Limb (tissue), 2 donors: ENCODE data around the gene SLC38A10.
"Not testable (repeated sequence)": the region's sequence is repeated elsewhere in the genome, so short reads cannot be mapped to it uniquely, and the experiment has no call there.

ENCODE experiments used
- DNase-seq, 2 donors: peaks; one replicate each; pipeline ENCODE4 v3.0.0-alpha.2; 2016; ENCODE audit errors: extremely low spot score in 2 of 2

Gene SLC38A10

DNA sequence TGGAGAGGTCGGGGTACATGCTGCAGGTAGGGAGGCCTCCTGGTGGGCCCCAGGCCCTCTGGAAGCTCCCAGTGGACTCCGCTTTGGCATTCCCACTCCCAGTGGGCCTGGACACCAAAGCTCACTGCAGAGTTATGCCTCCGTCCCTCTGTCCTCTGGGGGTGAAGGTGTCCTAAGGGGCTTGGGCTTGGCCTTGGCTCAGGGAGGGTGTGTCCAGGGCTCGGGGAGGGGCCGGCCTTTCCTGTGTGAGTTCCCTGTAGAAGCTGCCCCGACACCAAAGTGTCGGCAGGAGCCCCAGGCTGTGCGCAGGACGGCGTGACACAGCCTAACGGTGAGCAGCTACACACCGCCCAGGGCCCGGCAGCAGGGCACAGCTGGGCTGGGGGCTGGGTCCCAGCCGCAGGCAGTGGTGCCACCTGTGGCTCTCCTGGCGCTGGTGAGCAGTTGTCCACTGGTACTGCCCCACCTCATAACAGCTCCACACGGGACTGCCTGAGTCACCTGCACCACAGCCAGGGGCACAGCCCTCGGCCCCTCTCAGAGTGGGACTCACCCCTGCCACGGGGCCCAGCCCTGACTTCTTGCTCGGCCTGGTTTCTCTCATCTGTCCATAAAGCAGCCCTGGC is 62.4 kb downstream of the SLC38A10 start:
- no peak for DNase-seq

DNA sequence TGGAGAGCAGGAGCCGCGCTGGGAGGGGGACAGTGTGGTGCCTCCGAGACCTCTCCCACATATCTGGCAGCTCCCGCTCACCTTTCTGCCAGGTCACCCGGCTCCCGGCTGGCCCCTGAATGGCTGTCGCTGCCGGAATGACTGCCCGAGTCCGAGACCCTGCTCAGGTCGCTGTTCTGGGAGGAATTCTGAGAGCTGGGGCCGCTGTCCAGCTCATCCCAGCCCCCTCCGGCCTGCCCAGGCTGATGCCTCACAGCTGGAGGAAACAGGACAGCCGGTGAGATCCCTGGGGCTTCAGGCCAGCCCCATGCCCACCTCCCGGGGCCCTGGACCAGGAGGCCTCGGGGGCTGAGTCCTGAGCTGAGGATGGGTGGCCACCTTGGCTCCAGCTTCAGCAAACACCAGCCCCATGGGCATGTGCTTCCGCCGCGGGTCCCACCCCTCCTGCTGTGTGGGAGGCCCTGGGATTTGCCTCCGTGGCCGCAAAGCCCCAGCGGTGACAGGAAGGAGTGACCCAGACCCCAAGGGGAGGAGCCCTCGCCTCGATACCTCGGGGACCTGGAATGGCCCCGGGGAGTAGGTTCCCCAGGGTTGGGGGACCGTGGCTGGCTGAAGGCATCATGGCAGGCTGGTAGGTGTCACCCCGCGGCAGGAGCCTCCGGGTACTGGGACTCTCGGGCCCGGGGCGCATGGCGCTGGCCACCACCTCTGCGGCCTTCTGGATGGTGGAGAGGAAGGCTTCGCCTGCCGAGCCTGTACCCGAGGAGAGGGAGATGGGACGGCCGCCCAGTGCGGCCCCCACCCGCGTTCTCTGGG is 63.1 kb downstream of the SLC38A10 start:
- DNase-seq: no peak

DNA sequence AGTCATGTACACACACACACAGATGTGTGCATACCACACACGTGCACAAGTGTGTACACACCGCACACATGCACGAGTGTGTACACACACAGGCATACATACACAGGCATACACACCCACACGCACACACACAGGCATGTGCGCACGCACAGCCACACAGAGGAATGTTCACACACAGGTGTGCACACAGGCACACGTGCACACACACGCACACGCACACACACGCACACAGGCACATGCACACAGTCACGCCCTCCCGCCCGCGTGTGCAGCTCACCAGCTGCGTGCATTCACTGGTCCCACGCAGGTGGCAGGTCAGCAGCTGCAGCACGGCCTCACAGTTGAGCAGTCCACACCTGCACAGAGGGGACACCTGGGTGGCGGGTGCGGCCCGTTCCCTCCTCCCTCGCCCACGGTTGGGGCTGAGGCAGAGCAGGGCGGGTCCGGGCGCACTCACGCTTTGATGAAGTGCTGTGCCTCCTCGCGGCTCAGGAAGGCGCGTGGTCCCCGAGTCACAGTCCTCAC is 63.9 kb downstream of the SLC38A10 start:
- DNase-seq: no peak

DNA sequence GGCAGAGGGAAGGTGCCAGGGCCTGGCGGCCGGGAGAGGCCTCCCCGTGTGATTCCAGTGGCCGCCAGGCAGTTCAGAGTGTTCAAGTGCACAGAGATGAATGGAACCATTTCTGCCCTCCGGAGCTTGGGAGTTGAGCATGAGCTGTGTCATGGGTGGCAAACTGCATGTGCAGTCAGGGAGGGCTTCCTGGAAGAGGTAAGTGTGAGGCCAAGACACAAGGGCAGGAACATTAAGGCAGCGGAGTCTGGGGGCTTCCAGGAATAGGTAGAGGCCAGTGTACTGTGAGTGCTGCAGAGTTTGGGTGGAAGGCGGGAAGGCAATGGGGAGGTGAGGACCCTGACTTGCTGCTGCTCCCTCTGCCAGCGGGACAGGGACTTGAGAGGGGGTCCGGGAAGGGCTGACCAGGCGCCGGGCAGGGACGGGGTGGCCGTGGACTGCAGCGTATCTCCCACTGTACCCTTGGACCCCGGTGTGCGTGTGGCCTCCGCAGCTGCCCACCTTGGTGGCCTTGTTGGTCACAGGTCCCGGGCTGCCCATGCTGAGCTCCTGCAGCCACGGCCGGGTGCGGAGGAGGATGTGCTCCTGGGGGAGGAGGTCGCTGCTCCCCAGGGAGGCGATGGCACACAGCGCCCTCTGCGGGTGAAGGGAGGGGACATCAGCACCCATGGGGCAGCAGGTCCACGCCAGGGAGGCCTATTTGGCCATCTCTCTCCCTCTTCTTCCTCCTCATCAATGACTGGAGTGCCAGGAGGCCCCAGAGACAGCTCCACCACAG is 64.9 kb downstream of the SLC38A10 start:
- DNase-seq: no peak

DNA sequence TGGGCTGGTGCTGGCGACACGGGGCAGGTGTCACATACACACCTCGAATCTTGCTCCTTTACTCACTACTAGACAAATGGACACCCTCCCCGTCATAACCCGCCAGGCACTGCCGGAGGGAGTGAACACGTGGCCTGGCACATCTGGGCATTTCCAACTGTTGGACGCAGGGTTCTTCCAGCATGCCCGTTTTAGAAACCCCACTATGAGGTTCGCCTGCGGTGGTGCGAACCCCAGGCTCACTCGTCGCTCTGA is 65.5 kb downstream of the SLC38A10 start:
- DNase-seq: no peak

DNA sequence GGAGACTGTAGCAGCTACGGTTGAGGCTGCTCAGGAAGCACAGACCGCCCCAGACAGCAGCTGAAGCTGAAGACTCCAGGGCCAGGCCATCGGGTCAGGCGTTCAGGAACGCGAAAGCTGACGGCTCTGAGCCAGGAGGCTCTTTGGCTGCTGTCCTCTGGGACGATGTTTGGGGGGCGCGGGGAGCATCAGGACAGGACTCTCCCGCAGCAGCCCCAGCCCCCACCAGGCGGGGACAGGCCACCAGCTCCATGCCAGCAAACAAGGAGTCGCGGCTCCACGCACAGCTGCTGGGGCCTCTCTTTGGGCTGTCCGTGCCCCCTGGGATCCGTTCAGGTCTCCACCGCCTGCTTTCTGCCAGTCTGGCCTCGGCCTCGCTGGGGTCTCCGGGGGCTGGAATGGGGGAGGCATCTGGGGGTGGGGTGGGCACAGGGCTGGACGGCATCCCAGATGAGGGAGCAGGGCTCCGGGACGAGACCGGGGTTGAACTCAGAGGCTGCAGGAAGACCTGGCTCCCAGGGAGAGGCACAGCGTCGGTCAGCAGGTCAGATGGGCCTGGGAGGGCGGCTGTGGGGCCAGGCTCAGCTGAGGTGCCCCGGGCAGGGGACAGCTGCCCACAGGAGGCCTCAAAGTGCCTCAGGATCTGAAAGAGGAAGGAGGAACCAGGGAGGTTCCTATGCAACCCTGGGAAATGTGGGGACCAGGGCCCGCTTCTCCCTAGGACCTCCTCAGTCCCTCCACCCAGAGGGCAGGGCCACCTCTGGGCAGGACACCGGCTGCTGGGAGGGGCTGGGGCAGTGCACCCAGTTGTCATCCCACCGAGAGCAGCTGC is 66.1 kb downstream of the SLC38A10 start:
- DNase-seq: no peak

DNA sequence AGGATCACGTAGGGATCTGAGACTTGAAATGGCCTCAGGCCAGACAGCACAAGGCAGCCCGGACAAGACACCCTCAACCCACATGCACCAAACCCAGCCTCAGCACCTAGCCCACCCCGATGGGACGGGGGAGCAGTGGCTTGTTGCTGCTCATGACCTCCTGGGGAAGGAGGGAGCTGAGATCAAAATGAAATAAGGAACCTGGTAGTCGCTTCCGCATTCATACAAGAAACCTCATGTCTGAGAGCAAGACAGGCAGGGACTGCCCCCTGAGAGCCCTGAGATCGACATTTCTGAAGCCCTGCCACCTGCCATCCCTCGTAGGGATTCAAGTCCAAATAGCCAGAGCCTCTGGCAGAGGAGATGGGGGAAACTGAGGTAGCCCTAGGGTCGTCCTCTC is 66.7 kb downstream of the SLC38A10 start:
- DNase-seq: no peak

DNA sequence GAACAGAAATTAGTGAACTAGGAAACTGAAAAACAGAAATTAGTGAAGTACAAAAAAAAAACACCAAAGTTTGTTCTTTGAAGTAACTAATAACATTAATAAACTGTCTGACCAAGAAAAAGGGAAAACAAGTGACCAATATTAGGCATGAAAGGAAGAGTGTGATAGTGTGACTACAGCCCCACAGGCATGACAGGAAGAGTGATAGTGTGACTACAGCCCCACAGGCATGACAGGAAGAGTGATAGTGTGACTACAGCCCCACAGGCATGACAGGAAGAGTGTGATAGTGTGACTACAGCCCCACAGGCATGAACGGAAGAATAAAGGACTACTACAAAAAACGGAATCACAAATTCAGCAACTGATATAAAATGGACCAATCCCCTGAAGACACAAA is 67.5 kb downstream of the SLC38A10 start:
- not testable (repeated sequence) for DNase-seq

DNA sequence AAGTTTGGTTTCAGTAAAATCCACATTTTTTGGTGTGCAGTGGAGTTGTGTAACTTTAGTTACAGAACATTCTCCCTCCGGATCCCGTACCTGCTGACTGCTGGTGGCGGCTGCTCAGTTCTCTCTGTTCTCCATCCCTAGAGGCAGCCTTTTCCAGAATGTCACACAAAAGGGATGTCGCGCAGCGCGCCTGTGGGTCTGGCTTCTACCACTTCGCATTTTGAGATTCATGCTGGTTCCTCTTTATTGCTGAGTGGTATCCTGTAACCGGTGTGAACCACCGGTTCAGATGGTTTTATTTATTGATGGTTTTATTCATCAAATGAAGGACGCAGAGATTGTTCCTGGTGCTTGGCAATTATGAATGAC is 71.4 kb downstream of the SLC38A10 start:
- DNase-seq: no peak

DNA sequence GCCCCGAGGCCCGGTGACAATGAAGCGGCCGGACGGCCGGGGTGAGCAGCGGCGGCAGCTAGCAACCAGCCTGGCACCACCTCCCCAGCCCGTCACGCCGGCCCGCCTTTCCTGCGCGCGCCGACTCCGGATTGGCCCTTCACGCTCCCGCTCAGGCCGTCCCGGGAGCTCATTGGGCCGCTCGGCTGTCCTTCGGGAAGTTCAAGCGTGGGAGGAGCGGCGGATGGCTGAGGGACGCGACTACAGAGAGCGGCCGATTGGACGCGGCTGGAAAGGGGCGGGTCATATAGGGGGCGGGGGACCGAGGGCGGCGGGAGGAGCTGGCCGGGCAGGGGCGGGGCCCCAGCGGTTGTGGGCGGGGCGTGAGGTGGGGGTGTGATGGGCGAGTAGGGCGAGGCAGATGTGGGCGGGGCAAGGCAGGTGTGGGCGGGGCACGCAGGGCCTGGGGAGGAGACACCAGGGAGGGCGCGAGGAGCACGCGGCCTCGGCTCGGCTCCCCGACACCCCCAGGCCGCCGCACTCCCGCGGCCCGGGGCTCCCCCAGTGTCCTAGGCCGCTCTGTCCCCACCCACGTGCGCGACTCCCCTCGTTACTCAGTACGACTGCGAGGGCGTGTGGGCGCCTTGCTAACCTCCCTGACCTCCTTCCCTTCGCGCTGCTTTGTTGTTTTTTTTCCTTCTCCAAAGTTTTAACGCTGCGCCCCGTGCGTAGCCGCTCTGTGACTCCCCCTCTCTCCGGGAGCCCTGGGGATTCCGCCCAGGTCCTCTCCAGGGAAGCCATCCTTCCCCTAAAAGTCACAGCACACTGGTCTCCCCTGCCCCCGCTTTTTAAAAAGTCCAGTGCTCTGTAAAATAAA is 72.0 kb downstream of the SLC38A10 start, which contains the start of gene CEP131:
TSS of gene CEP131 (minus strand) at position 60 of the 856 bp plus-strand sequence. CDS start 2,909 bp downstream, outside the sequence.
- DNase-seq: peak; percentile 98 to 99

DNA sequence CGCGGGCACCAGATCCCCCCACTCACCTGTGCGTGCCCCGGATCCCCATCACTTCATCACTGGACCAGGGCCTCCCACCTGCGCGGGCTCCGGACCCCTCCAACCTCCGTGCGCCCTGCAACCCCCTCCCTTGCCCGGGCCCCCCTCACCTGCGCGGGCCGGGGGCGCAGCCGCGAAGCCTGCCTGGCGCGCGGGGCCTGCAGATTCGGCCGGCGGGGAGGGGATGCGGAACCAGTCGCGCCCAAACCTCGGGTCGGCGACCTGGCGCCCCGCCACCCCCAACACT is 72.5 kb downstream of the SLC38A10 start:
- DNase-seq: no peak

DNA sequence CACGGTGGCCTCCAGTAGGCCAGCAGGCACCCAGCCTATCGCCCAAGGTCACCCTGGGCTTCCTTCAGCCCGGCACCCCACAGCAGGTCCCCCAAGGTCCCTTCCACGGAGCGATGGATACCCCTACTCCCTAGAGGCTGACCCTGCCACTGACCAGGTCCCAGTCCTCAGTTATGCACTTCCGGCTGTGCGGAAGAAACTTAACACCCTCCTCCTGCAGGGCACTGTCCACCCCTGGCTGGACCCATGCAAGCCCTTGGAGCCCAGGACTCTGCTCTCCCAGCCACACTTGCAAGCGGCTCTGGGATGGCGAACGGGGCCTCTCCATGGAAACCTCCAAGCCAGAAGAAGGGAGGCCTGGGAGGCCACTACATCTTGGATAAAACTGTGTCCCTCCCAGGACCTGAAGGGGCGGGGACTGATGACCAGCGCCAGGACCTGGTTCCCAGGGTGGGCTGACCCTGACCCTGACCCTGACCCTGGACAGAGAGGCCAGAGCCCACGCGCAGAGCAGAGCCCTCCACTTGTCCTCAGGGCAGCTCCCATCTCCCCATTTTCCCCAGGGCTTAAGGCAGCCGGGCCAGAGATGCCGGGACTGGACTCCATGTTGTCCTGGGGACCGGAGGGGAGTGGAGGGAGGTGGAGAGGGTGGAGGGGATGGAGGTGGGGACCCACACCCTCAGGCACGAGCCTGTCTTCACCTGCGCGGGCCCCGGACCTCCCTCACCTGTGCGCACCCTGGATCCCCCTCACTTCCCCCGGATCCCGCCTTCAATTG is 73.1 kb downstream of the SLC38A10 start:
- DNase-seq: no peak

DNA sequence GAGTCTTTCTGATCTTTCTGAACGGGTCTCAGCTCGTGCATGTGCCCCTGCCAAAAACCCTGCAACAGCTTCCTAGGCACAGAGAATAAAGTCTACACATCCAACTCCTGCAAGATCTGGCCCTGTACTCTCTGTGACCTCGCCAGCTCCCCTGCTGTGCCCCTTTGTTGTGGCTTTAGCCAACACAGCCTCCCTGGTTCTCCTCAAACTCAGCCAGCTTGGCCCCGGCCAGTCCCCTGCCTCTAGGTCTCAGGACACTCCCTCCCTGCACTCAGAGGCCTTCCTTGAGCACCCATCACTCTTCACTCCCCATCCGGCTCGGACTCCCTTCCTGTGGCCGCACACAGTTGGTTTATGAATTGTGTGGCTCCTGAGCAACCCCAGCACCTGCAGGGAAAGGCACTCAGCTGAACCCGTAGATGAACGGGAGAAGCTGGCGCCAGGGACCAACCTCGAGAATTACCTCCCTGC is 73.7 kb downstream of the SLC38A10 start:
- no peak for DNase-seq

DNA sequence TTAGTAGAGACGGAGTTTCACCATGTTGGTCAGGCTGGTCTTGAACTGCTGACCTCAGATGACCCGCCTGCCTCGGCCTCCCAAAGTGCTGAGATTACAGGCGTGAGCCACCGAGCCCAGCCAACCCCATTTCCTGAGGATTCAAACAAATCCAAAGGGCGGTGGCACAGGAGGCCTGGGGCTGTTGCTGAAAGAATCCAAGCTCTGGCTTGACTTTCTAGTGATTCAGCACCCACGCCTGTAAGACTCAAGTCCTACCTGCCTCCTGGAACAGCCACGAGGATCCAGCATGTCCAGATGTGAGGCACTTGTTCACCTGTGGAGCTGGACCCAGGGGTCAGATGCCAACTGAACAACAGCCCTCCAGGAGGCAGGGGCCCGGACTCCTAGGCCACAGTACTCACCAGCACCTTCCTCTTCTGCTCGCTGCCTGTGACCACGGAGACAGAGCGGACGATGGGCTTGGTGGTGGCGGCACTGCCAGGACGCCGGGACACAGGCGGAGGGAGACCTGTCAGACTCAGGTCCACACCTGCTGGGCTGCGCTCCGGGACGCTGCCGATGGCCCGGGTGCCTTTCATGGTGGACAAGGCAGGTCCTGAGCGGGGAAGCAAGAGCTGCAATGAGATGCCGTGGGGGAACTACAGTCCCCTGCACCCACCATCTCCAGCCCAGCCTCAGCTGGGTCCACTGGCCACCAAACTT is 75.5 kb downstream of the SLC38A10 start:
- no peak for DNase-seq

DNA sequence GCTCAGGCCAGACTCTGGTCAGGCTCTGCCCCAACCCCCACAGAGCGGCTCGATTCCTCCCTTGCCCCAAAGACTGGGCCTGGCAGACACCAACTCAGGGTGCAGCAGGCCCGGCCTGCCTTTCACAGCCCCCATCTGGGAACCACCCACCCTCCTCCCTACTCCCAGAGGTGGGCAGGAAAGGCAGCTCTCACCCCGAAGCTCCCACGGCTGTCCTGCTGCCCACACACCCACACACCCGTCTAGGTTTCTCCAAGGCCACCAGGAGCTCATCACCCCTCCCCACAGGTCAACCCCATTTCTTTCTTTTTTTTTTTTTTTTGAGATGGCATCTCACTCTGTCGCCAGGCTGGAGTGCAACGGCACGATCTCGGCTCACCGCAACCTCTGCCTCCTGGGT is 76.1 kb downstream of the SLC38A10 start:
- no peak for DNase-seq

DNA sequence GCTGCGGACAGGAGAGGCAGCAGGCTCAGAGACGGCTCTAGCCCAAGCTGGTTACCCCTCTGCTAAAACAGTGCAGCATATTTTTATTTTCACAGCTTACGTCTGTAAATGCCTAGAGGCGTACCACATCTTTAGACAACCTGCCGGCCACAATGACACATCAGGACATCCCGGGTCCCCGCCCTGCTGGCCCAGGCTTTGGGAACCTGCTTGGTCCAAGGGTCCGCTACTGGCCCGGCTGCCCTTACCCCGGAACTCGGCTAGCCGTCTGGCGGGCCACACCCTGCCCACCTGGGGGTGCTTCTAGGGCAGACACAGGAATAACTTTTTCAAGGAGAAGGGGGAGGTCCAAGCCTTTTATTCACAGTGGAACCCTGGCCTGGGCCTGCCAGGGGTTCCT is 76.6 kb downstream of the SLC38A10 start:
- no peak for DNase-seq

DNA sequence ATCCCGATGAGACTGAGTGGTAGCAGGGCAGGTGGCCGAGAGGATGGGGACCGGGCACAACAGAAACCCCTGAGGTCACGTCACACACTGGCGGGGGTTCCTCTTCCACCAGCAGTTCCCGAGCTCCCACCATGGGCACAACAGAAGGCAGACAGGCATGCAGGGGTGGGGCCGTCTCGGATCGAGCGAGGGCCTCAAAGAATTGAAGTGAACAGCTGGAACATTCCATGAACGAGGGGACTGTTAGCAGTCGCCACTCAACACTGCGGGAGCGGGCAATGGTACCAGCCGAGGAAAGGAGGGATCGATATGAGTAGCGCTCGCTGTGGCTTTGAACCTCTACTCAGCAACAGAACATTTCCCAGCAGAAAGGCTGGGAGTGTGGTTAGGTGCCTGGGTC is 77.6 kb downstream of the SLC38A10 start:
- DNase-seq: peak in 1 of 2 donors; percentile 44

DNA sequence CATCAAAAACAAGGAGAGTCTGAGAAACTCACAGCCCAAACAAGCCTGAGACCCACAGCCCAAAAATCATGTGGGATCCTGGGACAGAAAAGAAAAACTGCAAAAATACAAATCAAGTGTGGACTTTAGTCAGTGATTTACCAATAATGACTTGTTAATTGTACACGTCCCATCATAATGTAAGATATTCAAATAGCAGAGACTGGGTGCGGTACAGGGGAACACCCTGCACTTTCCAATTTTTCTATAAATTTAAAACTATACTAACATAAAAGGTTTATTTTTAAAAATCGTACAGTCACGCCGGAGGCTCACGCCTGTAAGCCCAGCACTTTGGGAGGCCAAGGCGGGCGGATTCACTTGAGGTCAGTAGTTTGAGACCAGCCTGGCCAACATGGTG is 81.1 kb downstream of the SLC38A10 start:
- DNase-seq: no peak

DNA sequence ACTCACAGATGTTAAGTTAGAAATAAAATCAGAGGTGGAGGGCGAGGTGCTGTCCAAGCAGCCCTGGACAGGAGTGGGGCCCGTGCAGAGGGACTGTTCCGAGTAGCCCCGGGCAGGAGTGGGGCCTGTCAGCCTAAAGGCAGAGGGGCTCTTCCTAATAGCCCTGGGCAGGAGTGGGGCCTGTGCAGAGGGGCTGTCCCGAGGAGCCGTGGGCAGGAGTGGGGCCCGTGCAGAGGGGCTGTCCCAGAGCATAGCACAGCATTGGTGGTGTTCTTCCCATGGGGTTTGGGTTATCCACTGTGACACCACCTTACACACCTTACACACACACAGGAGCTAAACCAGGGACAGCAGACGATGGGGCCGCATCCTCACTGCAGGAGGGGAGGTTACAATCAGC is 82.7 kb downstream of the SLC38A10 start:
- no peak for DNase-seq
